C4-2B (cell line): ENCODE measurements around the gene FZR1.
"Not testable (repeated sequence)": the region's sequence is repeated elsewhere in the genome, so short reads cannot be mapped to it uniquely, and the experiment has no call there.

Source experiments
- ZFX ChIP-seq: fragments of 450-650 bp; IDR thresholded peaks from 2 replicates; pipeline ENCODE4 v1.6.1; 2017
- TF ChIP-seq, protein P1 (sequence below): fragments of 450-650 bp; conservative IDR thresholded peaks from 2 replicates; pipeline ENCODE4 v1.5.1; 2017; ENCODE audit warnings: mild to moderate bottlenecking

DNA sequence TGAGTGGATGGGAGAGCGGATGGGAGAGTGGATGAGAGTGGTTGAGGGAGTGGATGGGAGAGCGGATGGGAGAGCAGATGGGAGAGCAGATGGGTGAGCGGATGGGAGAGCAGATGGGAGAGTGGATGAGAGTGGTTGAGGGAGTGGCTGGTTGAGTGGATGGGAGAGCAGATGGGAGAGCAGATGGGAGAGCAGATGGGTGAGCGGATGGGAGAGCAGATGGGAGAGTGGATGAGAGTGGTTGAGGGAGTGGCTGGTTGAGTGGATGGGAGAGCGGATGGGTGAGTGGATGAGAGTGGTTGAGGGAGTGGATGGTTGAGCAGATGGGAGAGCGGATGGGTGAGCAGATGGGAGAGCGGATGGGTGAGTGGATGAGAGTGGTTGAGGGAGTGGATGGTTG lies 23.2 kb downstream of the FZR1 start:
- TF ChIP-seq, protein P1, sequence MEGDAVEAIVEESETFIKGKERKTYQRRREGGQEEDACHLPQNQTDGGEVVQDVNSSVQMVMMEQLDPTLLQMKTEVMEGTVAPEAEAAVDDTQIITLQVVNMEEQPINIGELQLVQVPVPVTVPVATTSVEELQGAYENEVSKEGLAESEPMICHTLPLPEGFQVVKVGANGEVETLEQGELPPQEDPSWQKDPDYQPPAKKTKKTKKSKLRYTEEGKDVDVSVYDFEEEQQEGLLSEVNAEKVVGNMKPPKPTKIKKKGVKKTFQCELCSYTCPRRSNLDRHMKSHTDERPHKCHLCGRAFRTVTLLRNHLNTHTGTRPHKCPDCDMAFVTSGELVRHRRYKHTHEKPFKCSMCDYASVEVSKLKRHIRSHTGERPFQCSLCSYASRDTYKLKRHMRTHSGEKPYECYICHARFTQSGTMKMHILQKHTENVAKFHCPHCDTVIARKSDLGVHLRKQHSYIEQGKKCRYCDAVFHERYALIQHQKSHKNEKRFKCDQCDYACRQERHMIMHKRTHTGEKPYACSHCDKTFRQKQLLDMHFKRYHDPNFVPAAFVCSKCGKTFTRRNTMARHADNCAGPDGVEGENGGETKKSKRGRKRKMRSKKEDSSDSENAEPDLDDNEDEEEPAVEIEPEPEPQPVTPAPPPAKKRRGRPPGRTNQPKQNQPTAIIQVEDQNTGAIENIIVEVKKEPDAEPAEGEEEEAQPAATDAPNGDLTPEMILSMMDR = not testable (repeated sequence)
- TF ChIP-seq ZFX = not testable (repeated sequence)
